ENCODE results near the gene PTCD1.
"Not testable (repeated sequence)": the region's sequence is repeated elsewhere in the genome, so short reads cannot be mapped to it uniquely, and the experiment has no call there.

The PTCD1 gene

GRCh38 chr7:99449326-99449725 is 10.7 kb upstream of the PTCD1 start:
- no peak for DNase-seq

GRCh38 chr7:99448855-99449254 is 10.3 kb upstream of the PTCD1 start:
- no peak for DNase-seq

- no peak for DNase-seq
Observed at GRCh38 chr7:99447943-99448342, 9.3 kb upstream of the PTCD1 start.

- DNase-seq, result no peak
Observed at GRCh38 chr7:99446096-99446495, 7.5 kb upstream of the PTCD1 start.

GRCh38 chr7:99440195-99440594 is 1.6 kb upstream of the PTCD1 start:
- DNase-seq, result no peak

GRCh38 chr7:99437946-99438572 is 539 bp downstream of the PTCD1 start:
- no peak for DNase-seq

- DNase-seq, result no peak
Observed at GRCh38 chr7:99433158-99433557, 5.4 kb downstream of the PTCD1 start.

- not testable (repeated sequence) for DNase-seq
Observed at GRCh38 chr7:99431756-99432540, 6.7 kb downstream of the PTCD1 start.

- no peak for DNase-seq
Observed at GRCh38 chr7:99429756-99430155, 8.8 kb downstream of the PTCD1 start.

- DNase-seq, result no peak
Observed at GRCh38 chr7:99428972-99429566, 9.5 kb downstream of the PTCD1 start.

- no peak for DNase-seq
Observed at GRCh38 chr7:99424932-99425730, 13.5 kb downstream of the PTCD1 start.

- peak; percentile 64 for DNase-seq
Observed at GRCh38 chr7:99422625-99423024, 16.0 kb downstream of the PTCD1 start.

GRCh38 chr7:99422186-99422585 is 16.4 kb downstream of the PTCD1 start:
- DNase-seq, result peak; percentile 62

GRCh38 chr7:99420986-99421385 is 17.6 kb downstream of the PTCD1 start:
- no peak for DNase-seq

GRCh38 chr7:99420213-99420612 is 18.4 kb downstream of the PTCD1 start:
- no peak for DNase-seq

GRCh38 chr7:99419323-99420021 is 19.1 kb downstream of the PTCD1 start:
- no peak for DNase-seq

- DNase-seq, result no peak
Observed at GRCh38 chr7:99418260-99418659, 20.3 kb downstream of the PTCD1 start.

- DNase-seq, result peak; percentile 22
Observed at GRCh38 chr7:99415513-99416127, 23.0 kb downstream of the PTCD1 start.

- DNase-seq, result no peak
Observed at GRCh38 chr7:99410635-99411034, 28.0 kb downstream of the PTCD1 start.

GRCh38 chr7:99409806-99410205 is 28.8 kb downstream of the PTCD1 start:
- DNase-seq, result no peak

- DNase-seq, result no peak
Observed at GRCh38 chr7:99409192-99409572, 29.4 kb downstream of the PTCD1 start.
